ENCODE measurements around the gene ADAP1. TPM values are rescaled to one million over a fixed set of nuclear protein-coding genes. Genes with fewer than 3 reads are reported as not detected.

Gene ADAP1
- total RNA-seq, 1 experiment from 2014 or later = 16.4 TPM

GRCh38 chr7:892648-893593, 61.6 kb downstream of the ADAP1 start:
- ChIA-PET CTCF (no interaction called here), POLR2A (ENCODE audit: low non-redundant PET) (no interaction called here)

GRCh38 chr7:891805-892204, 62.7 kb downstream of the ADAP1 start:
- Histone ChIP-seq H3K4me1 (ENCODE audit: insufficient read depth, low read length, poor library complexity, severe bottlenecking) (no peaks in the 10 kb centered on the region), H3K36me3 (ENCODE audit: insufficient read depth, low read length, poor library complexity, severe bottlenecking) (peaks cover 37% of the 10 kb centered on the region), H3K4me3 (ENCODE audit: low read depth, low read length, poor library complexity, severe bottlenecking) (no peak overlapping the region), H3K27me3 (replicated peaks; ENCODE audit: insufficient read depth, low read depth, low read length, poor library complexity) (no peaks in the 10 kb centered on the region), H3K27ac (ENCODE audit: low read depth, low read length, poor library complexity, severe bottlenecking) (no peak overlapping the region), H3K9me3 (ENCODE audit: low read depth, low read length, poor library complexity, severe bottlenecking) (no peaks in the 10 kb centered on the region)
- intact Hi-C loops (cut with micrococcal nuclease; ENCODE audit: unreplicated experiment) = no loop called here
- TF ChIP-seq, protein P1, sequence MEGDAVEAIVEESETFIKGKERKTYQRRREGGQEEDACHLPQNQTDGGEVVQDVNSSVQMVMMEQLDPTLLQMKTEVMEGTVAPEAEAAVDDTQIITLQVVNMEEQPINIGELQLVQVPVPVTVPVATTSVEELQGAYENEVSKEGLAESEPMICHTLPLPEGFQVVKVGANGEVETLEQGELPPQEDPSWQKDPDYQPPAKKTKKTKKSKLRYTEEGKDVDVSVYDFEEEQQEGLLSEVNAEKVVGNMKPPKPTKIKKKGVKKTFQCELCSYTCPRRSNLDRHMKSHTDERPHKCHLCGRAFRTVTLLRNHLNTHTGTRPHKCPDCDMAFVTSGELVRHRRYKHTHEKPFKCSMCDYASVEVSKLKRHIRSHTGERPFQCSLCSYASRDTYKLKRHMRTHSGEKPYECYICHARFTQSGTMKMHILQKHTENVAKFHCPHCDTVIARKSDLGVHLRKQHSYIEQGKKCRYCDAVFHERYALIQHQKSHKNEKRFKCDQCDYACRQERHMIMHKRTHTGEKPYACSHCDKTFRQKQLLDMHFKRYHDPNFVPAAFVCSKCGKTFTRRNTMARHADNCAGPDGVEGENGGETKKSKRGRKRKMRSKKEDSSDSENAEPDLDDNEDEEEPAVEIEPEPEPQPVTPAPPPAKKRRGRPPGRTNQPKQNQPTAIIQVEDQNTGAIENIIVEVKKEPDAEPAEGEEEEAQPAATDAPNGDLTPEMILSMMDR (conservative IDR thresholded peaks at IDR 0.05; ENCODE audit: low read depth, low read length) = no peak
- TF ChIP-seq EZH2 (IDR thresholded peaks at IDR 0.05; ENCODE audit: borderline replicate concordance, low read depth, low read length, poor library complexity, severe bottlenecking) = no peak
- CTCF ChIA-PET = no interaction called here
- DNase-seq (ENCODE audit: low spot score) = no peak
- BruUV-seq (replicated peaks) = no TSS peak
- POLR2A ChIA-PET (ENCODE audit: low non-redundant PET) = no interaction called here

More at GRCh38 chr7:892648-893593, 61.6 kb downstream of the ADAP1 start:
- no peaks in the 10 kb centered on the region for H3K9me3 ChIP-seq (ENCODE audit: low read depth, low read length, poor library complexity, severe bottlenecking)
- intact Hi-C loops (cut with micrococcal nuclease; ENCODE audit: unreplicated experiment) = no loop called here
- BruUV-seq (replicated peaks) = no TSS peak
- no peak overlapping the region for H3K4me3 ChIP-seq (ENCODE audit: low read depth, low read length, poor library complexity, severe bottlenecking)
- H3K36me3 ChIP-seq (ENCODE audit: insufficient read depth, low read length, poor library complexity, severe bottlenecking) = peaks cover 32% of the 10 kb centered on the region
- H3K27me3 ChIP-seq (replicated peaks; ENCODE audit: insufficient read depth, low read depth, low read length, poor library complexity) = no peaks in the 10 kb centered on the region
- no peak overlapping the region for H3K27ac ChIP-seq (ENCODE audit: low read depth, low read length, poor library complexity, severe bottlenecking)
- no peak for DNase-seq (ENCODE audit: low spot score)
- H3K4me1 ChIP-seq (ENCODE audit: insufficient read depth, low read length, poor library complexity, severe bottlenecking) = no peaks in the 10 kb centered on the region
- TF ChIP-seq, protein P1 (conservative IDR thresholded peaks at IDR 0.05; ENCODE audit: low read depth, low read length) = no peak
- TF ChIP-seq EZH2 (IDR thresholded peaks at IDR 0.05; ENCODE audit: borderline replicate concordance, low read depth, low read length, poor library complexity, severe bottlenecking) = no peak

DNA sequence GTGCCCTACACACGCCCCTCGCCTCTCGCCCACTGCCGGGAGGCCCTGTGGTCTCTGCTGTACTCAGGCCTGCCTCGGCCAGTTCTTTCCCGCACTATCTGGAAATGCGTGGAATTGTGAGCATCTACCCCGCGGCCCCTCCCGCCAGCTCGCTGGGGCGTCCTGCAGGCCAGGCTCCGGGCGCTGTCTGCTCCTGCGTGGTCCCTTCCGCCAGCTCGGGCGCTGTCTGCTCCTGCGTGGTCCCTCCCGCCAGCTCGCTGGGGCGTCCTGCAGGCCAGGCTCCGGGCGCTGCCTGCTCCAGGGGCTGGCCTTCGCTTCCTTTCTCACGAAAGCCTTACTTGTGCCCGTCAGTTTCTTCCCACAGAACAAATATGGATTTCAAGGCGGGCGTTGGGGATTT, 63.2 kb downstream of the ADAP1 start:
- Histone ChIP-seq H3K27me3 (replicated peaks; ENCODE audit: insufficient read depth, low read depth, low read length, poor library complexity) (no peaks in the 10 kb centered on the region), H3K4me1 (ENCODE audit: insufficient read depth, low read length, poor library complexity, severe bottlenecking) (no peaks in the 10 kb centered on the region), H3K27ac (ENCODE audit: low read depth, low read length, poor library complexity, severe bottlenecking) (no peak overlapping the region), H3K4me3 (ENCODE audit: low read depth, low read length, poor library complexity, severe bottlenecking) (no peak overlapping the region), H3K36me3 (ENCODE audit: insufficient read depth, low read length, poor library complexity, severe bottlenecking) (peaks cover 35% of the 10 kb centered on the region), H3K9me3 (ENCODE audit: low read depth, low read length, poor library complexity, severe bottlenecking) (no peaks in the 10 kb centered on the region)
- ChIA-PET CTCF (no interaction called here), POLR2A (ENCODE audit: low non-redundant PET) (no interaction called here)
- no TSS peak for BruUV-seq (replicated peaks)
- TF ChIP-seq EZH2 (IDR thresholded peaks at IDR 0.05; ENCODE audit: borderline replicate concordance, low read depth, low read length, poor library complexity, severe bottlenecking) = no peak
- TF ChIP-seq, protein P1 (conservative IDR thresholded peaks at IDR 0.05; ENCODE audit: low read depth, low read length) = no peak
- intact Hi-C loops (cut with micrococcal nuclease; ENCODE audit: unreplicated experiment) = no loop called here
- no peak for DNase-seq (ENCODE audit: low spot score)

Measured in A673 (cell line).